Vagina (tissue), 2 donors: Measurements from ENCODE around the gene DHFR.

ENCODE experiments used
- POLR2A ChIP-seq, 2 donors: fragments of 450-650 bp; IDR thresholded peaks; one replicate each; pipeline ENCODE4 v1.6.1; 2017; ENCODE audit warnings: antibody characterized with exemption in 2 of 2, mild to moderate bottlenecking in 2 of 2, moderate library complexity in 2 of 2
- POLR2AphosphoS5 ChIP-seq, 2 donors: sonication (generic); formaldehyde crosslinking; IDR thresholded peaks; one replicate each; pipeline ENCODE4 v1.9.0; 2017; ENCODE audit warnings: antibody characterized with exemption in 2 of 2, mild to moderate bottlenecking in 2 of 2, low read depth in 1 of 2; ENCODE audit not compliant: insufficient read depth in 1 of 2
- TF ChIP-seq, protein P1 (sequence below), 3 experiments: fragments of 450-650 bp in 2 of 3; fragments of 200-600 bp in 1 of 3; sonication (generic) in 1 of 3; IDR thresholded peaks; one replicate each; pipeline ENCODE4 v1.5.1; 2017 to 2019; ENCODE audit warnings: antibody characterized with exemption in 3 of 3, mild to moderate bottlenecking in 2 of 3, moderate library complexity in 2 of 3

GRCh38 chr5:80656425-80656824 is 1.6 kb upstream of the DHFR start:
- TF ChIP-seq, protein P1, sequence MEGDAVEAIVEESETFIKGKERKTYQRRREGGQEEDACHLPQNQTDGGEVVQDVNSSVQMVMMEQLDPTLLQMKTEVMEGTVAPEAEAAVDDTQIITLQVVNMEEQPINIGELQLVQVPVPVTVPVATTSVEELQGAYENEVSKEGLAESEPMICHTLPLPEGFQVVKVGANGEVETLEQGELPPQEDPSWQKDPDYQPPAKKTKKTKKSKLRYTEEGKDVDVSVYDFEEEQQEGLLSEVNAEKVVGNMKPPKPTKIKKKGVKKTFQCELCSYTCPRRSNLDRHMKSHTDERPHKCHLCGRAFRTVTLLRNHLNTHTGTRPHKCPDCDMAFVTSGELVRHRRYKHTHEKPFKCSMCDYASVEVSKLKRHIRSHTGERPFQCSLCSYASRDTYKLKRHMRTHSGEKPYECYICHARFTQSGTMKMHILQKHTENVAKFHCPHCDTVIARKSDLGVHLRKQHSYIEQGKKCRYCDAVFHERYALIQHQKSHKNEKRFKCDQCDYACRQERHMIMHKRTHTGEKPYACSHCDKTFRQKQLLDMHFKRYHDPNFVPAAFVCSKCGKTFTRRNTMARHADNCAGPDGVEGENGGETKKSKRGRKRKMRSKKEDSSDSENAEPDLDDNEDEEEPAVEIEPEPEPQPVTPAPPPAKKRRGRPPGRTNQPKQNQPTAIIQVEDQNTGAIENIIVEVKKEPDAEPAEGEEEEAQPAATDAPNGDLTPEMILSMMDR (IDR thresholded peaks at IDR 0.05), result no peak
- TF ChIP-seq POLR2AphosphoS5 (IDR thresholded peaks at IDR 0.05; ENCODE audit: insufficient read depth in 1 of 2, low read depth in 1 of 2), result no peak
- no peak for TF ChIP-seq POLR2A (IDR thresholded peaks at IDR 0.05)
